ENCODE data around the gene ZNF624. TPM values are rescaled to one million over a fixed set of nuclear protein-coding genes. Genes with fewer than 3 reads are reported as not detected.
"Not testable (repeated sequence)": the region's sequence is repeated elsewhere in the genome, so short reads cannot be mapped to it uniquely, and the experiment has no call there.

Gene ZNF624
- polyA plus RNA-seq, 1 donor (not counting 4 experiments of a cell fraction or from before 2014, with no cell fraction given) = 2.1 TPM

DNA sequence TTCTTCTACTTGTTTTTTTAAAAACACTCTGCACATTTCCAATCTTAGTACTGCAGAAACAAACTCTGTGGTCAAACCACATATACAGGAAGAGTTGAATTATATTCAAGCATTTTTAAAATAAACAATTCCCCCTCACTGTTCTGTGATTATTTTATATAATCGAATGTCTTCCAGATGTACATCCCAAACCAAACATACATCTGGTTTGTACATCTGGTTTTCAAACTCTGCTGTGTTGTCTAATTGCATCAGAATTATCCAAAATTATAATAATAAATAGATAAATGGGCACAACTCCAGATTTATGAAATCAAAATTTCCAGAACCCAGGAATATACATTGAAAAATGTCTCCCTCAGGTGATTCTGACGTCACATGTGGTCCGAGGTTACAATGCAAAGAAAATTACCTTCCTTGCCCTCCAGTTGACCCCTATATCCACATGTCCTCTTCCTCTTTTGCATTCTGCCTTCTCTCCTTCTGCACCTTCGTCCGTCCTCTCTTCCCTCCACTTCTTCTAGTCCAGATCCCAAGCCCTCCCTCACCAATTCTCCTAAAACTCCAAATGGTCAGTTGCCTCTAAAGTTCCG is 23.1 kb upstream of the ZNF624 start:
- dilution Hi-C loops (cut with MboI; ENCODE audit: extremely low pct_ligation_motif_present, low sequenced_read_pairs) = no loop called here
- Histone ChIP-seq H2AFZ (ENCODE audit: control insufficient read depth, low read length) (no peak overlapping the region), H3K36me3 (ENCODE audit: control insufficient read depth in 2 of 2, extremely low read depth in 1 of 2, insufficient read depth in 2 of 2, low read length in 2 of 2) (no peaks in the 10 kb centered on the region), H3K27me3 (ENCODE audit: control insufficient read depth, extremely low read depth, insufficient read depth, low read length) (no peaks in the 10 kb centered on the region), H3K4me3 (ENCODE audit: control insufficient read depth in 2 of 3, extremely low read depth in 1 of 3, insufficient read depth in 2 of 3, low read depth in 1 of 3, low read length in 3 of 3) (no peak overlapping the region), H4K20me1 (ENCODE audit: control insufficient read depth, extremely low read depth, insufficient read depth, low read length) (no peaks in the 10 kb centered on the region), H3K9ac (ENCODE audit: control insufficient read depth, extremely low read depth, insufficient read depth, low read length) (no peak overlapping the region), H3K4me1 (ENCODE audit: control insufficient read depth, extremely low read depth, insufficient read depth, low read length) (no peaks in the 10 kb centered on the region), H3K27ac (ENCODE audit: control insufficient read depth, insufficient read depth, low read length) (no peak overlapping the region), H3K9me3 (ENCODE audit: control insufficient read depth, low read depth, low read length) (no peaks in the 10 kb centered on the region), H3K79me2 (ENCODE audit: control insufficient read depth, insufficient read depth, low read length) (no peaks in the 10 kb centered on the region), H3K9me1 (ENCODE audit: control insufficient read depth, extremely low read depth, insufficient read depth, low read length) (no peaks in the 10 kb centered on the region), H3K4me2 (ENCODE audit: control insufficient read depth, extremely low read depth, insufficient read depth, low read depth, low read length) (no peak overlapping the region)
- no peak for FAIRE-seq
- TF ChIP-seq, protein P1, sequence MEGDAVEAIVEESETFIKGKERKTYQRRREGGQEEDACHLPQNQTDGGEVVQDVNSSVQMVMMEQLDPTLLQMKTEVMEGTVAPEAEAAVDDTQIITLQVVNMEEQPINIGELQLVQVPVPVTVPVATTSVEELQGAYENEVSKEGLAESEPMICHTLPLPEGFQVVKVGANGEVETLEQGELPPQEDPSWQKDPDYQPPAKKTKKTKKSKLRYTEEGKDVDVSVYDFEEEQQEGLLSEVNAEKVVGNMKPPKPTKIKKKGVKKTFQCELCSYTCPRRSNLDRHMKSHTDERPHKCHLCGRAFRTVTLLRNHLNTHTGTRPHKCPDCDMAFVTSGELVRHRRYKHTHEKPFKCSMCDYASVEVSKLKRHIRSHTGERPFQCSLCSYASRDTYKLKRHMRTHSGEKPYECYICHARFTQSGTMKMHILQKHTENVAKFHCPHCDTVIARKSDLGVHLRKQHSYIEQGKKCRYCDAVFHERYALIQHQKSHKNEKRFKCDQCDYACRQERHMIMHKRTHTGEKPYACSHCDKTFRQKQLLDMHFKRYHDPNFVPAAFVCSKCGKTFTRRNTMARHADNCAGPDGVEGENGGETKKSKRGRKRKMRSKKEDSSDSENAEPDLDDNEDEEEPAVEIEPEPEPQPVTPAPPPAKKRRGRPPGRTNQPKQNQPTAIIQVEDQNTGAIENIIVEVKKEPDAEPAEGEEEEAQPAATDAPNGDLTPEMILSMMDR (optimal IDR thresholded peaks at IDR 0.05 in 1 of 3, IDR thresholded peaks at IDR 0.05 in 1 of 3, conservative IDR thresholded peaks at IDR 0.05 in 1 of 3; ENCODE audit: extremely low read depth in 1 of 3, insufficient read depth in 2 of 3, low read length in 3 of 3) = no peak
- no peak for TF ChIP-seq EZH2 (IDR thresholded peaks at IDR 0.05; ENCODE audit: low read length)
- no peak for DNase-seq (ENCODE audit: low read depth, low spot score)

DNA sequence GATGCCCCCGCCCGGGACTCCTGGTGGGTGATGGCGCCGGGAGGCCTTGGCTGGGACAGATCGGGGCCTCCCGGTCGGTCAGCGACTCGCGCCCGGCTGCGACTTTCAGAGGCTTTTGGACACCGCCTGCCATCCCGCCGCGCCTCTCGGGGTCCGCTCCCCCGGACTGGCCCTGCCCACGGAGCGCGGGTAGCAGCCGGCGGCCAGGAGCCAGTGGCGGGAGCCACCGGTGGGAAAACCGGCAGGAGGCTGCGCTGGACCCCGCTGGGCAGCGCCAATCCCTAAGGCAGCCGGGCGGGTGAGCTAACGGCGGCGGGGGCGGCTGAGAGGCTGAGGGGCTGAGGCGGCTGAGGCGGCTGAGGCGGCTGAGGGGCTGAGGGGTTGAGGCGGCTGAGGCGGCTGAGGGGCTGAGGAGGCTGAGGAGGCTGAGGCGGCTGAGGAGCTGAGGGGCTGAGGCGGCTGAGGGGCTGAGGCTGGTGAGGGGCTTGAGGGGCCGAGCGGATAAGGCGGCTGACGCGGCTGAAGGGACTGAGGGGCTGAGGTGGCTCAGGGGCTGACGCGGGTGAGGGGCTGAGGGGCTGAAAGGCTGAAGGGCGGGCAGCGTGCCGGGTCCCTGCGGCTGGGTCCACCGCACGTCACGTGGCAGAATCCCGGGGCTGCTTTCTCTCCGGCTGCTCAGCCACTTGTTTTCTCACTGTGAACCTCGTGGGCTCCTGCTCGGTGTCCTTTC is 13.4 kb upstream of the ZNF624 start:
- H3K27ac ChIP-seq (ENCODE audit: control insufficient read depth, insufficient read depth, low read length); H3K9me3 ChIP-seq (ENCODE audit: control insufficient read depth, low read depth, low read length); H4K20me1 ChIP-seq (ENCODE audit: control insufficient read depth, extremely low read depth, insufficient read depth, low read length); FAIRE-seq; H3K27me3 ChIP-seq (ENCODE audit: control insufficient read depth, extremely low read depth, insufficient read depth, low read length); H3K9ac ChIP-seq (ENCODE audit: control insufficient read depth, extremely low read depth, insufficient read depth, low read length); H3K36me3 ChIP-seq (ENCODE audit: control insufficient read depth in 2 of 2, extremely low read depth in 1 of 2, insufficient read depth in 2 of 2, low read length in 2 of 2); H3K9me1 ChIP-seq (ENCODE audit: control insufficient read depth, extremely low read depth, insufficient read depth, low read length); H3K79me2 ChIP-seq (ENCODE audit: control insufficient read depth, insufficient read depth, low read length); DNase-seq (ENCODE audit: low read depth, low spot score); dilution Hi-C loops (cut with MboI; ENCODE audit: extremely low pct_ligation_motif_present, low sequenced_read_pairs): not testable (repeated sequence)
- Histone ChIP-seq H3K4me1 (ENCODE audit: control insufficient read depth, extremely low read depth, insufficient read depth, low read length) (peaks cover 11% of the 10 kb centered on the region), H3K4me2 (ENCODE audit: control insufficient read depth, extremely low read depth, insufficient read depth, low read depth, low read length) (peak overlapping the region; percentile 51), H3K4me3 (ENCODE audit: control insufficient read depth in 2 of 3, extremely low read depth in 1 of 3, insufficient read depth in 2 of 3, low read depth in 1 of 3, low read length in 3 of 3) (peak overlapping the region in 1 of 3 experiments; percentile 32), H2AFZ (ENCODE audit: control insufficient read depth, low read length) (peak overlapping the region; percentile 43)

DNA sequence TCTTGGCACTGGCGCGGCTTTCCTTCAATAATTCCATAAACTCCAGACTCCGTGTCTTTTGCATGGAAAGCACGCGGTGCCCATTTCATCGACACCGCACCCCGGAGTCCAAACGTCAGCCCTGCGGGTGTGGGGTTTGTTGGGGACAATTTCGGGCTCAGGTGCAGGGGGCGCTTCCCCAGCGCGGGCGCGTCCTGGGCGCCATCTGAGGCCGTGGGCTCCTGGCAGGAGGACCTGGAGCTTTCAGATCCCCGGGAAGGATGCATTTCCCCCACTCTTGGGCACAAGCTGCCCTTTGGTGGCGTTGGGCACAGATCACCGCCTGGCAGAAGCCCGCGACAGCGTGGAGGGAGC is 12.9 kb upstream of the ZNF624 start:
- DNase-seq (ENCODE audit: low read depth, low spot score); H3K36me3 ChIP-seq (ENCODE audit: control insufficient read depth in 2 of 2, extremely low read depth in 1 of 2, insufficient read depth in 2 of 2, low read length in 2 of 2); H3K9me3 ChIP-seq (ENCODE audit: control insufficient read depth, low read depth, low read length); H2AFZ ChIP-seq (ENCODE audit: control insufficient read depth, low read length); H3K4me3 ChIP-seq (ENCODE audit: control insufficient read depth in 2 of 3, extremely low read depth in 1 of 3, insufficient read depth in 2 of 3, low read depth in 1 of 3, low read length in 3 of 3); H3K27ac ChIP-seq (ENCODE audit: control insufficient read depth, insufficient read depth, low read length); H3K9ac ChIP-seq (ENCODE audit: control insufficient read depth, extremely low read depth, insufficient read depth, low read length); H3K27me3 ChIP-seq (ENCODE audit: control insufficient read depth, extremely low read depth, insufficient read depth, low read length); H4K20me1 ChIP-seq (ENCODE audit: control insufficient read depth, extremely low read depth, insufficient read depth, low read length); dilution Hi-C loops (cut with MboI; ENCODE audit: extremely low pct_ligation_motif_present, low sequenced_read_pairs); H3K79me2 ChIP-seq (ENCODE audit: control insufficient read depth, insufficient read depth, low read length); FAIRE-seq; H3K9me1 ChIP-seq (ENCODE audit: control insufficient read depth, extremely low read depth, insufficient read depth, low read length): not testable (repeated sequence)
- H3K4me2 ChIP-seq (ENCODE audit: control insufficient read depth, extremely low read depth, insufficient read depth, low read depth, low read length) = peak overlapping the region; percentile 51
- peaks cover 11% of the 10 kb centered on the region for H3K4me1 ChIP-seq (ENCODE audit: control insufficient read depth, extremely low read depth, insufficient read depth, low read length)
